HUES6 (cell line): Measurements from ENCODE around the gene BRINP1.
A peak's percentile ranks its signal among the peaks of the same experiment; 100 is the strongest.

Source experiments
- H3K27ac ChIP-seq: 2 replicates; pipeline ENCODE4 v1.7.0; 2013; ENCODE audit warnings: low read depth, mild to moderate bottlenecking, low read length, inconsistent platforms
- H3K27me3 ChIP-seq: 2 replicates; pipeline ENCODE4 v1.6.1; 2013; ENCODE audit warnings: low read length; ENCODE audit not compliant: control insufficient read depth, insufficient read depth
- H3K36me3 ChIP-seq: 2 replicates; pipeline ENCODE4 v1.6.1; 2013; ENCODE audit warnings: low read length; ENCODE audit not compliant: control insufficient read depth, insufficient read depth
- H3K4me1 ChIP-seq: 2 replicates; pipeline ENCODE4 v1.6.1; 2013; ENCODE audit warnings: low read length; ENCODE audit not compliant: control insufficient read depth, insufficient read depth
- H3K4me3 ChIP-seq: 2 replicates; pipeline ENCODE4 v1.5.1; 2013; ENCODE audit warnings: low read depth, low read length
- H3K9ac ChIP-seq: one replicate; pipeline ENCODE4 v1.6.1; 2013; ENCODE audit warnings: mild to moderate bottlenecking, low read length
- H3K9me3 ChIP-seq: 2 replicates; pipeline ENCODE4 v1.6.1; 2013; ENCODE audit warnings: low read depth, low read length; ENCODE audit not compliant: control insufficient read depth, insufficient read depth

The BRINP1 gene, protein sequence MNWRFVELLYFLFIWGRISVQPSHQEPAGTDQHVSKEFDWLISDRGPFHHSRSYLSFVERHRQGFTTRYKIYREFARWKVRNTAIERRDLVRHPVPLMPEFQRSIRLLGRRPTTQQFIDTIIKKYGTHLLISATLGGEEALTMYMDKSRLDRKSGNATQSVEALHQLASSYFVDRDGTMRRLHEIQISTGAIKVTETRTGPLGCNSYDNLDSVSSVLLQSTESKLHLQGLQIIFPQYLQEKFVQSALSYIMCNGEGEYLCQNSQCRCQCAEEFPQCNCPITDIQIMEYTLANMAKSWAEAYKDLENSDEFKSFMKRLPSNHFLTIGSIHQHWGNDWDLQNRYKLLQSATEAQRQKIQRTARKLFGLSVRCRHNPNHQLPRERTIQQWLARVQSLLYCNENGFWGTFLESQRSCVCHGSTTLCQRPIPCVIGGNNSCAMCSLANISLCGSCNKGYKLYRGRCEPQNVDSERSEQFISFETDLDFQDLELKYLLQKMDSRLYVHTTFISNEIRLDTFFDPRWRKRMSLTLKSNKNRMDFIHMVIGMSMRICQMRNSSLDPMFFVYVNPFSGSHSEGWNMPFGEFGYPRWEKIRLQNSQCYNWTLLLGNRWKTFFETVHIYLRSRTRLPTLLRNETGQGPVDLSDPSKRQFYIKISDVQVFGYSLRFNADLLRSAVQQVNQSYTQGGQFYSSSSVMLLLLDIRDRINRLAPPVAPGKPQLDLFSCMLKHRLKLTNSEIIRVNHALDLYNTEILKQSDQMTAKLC

DNA sequence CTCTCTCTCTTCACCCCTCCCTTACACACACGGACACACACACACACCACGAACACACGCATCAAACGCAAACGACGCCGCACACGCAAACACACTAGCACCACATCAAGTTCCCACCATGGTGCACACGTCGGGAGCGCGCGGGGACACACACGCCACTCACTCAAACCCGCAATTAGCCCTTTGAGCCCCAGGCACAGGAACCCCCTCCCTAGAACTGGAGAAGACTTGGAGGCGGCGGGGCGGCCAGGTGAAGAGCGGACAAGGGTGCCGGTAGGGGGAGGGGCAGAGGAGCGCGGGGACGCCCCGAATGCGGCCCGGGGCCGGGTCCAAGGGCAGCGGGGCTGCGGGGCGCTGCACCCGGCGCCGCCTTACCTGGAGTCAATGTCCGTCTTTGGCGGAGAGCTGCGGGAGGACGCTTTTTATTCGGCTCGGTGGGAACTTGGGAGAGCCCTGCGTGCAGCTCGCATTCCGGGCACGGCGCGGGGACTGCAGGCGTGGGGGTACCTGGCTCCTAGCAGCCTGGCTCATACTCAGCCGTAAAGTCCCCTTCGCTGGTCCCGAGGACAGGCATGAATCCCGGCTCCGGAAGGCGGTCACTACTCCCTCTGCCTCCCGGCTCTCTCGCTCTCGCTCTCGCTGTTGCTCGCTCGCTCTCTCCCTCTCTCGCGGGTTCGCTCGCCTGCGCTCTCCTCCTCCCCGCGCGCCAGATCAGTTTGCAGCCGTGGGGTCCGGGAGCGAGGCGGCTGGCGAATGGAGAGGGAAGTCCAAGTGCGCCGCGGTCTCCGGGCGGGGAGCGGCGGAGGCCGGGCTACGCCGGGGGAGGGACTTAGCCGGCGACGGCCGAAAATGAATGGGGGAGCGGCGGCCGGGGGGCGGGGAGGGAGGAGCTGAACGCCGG is at the start of gene BRINP1:
Gene BRINP1 (minus strand): TSS at position 755 of the 901 bp plus-strand sequence. CDS start 56,080 bp downstream, outside the sequence.
- peaks cover 51% of the 10 kb centered on the region for H3K27me3 ChIP-seq
- peaks cover 39% of the 10 kb centered on the region for H3K4me1 ChIP-seq
- no peaks in the 10 kb centered on the region for H3K36me3 ChIP-seq
- H3K9ac ChIP-seq = peak within 1 kb of the TSS; percentile 55
- peak within 1 kb of the TSS; percentile 91 for H3K4me3 ChIP-seq
- no peak within 1 kb of the TSS for H3K27ac ChIP-seq
- H3K9me3 ChIP-seq = no peaks in the 10 kb centered on the region

DNA sequence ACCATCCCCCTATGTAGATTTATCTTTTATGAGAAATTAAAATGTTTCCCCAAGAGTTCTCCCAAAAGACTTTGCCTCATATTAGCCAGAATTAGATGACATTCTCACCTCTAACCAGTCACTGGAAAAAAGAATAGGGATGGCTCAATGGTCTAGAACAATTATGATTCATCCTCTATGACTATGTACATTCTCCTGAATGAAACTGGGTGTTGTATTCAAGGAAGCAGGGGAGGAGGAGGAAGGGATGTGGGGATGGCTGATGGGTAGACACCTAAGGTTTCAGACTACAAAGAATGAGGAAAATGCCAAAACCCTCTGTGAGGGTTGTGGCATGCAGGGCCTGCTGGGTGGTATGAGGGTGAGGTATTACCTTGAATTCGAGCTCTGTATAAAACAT is 49.5 kb upstream of the BRINP1 start:
- Histone ChIP-seq H3K27ac (no peak overlapping the region), H3K36me3 (no peaks in the 10 kb centered on the region), H3K27me3 (no peaks in the 10 kb centered on the region), H3K4me3 (no peak overlapping the region), H3K9ac (no peak overlapping the region), H3K4me1 (no peaks in the 10 kb centered on the region), H3K9me3 (no peaks in the 10 kb centered on the region)

DNA sequence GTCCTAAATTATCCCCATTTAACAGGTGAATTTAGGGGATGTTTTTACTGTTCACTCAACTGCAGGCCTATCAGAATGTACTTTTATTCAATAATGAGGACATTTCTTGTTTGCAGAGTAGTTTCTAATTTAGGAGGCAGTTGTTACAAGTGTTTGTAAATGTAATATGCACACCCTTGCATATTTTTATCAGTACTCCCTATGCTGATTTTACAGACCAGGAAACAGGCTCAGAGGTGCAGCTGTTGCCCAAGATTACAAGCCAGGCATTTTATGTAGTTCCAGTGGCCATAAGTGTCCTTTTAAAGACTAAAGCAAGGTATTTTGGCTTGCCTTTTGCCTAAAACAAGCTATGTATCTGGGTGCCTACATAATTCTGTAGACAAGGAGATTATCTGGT is 47.6 kb upstream of the BRINP1 start:
- Histone ChIP-seq H3K9me3 (no peaks in the 10 kb centered on the region), H3K27me3 (no peaks in the 10 kb centered on the region), H3K4me1 (no peaks in the 10 kb centered on the region), H3K4me3 (no peak overlapping the region), H3K27ac (no peak overlapping the region), H3K9ac (no peak overlapping the region), H3K36me3 (no peaks in the 10 kb centered on the region)

DNA sequence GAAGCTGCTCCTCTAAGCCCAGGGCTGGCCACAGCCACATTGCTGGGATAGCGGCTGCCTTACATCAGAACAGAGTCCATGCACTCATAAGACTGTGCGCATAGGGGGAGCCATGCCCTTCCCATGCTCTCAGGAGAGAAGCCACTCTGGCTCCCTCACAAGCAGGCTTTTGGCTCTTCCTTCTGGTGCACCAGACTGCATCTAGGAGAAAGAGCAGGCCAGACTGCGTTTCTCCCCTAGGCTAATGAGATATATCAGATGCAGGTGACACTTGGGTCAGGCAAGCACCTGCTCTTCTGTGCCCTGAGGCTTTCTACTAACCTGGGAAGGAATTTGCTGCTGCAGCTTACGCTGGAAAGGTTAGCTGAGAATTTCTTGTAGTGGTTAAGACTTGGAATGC is 43.2 kb upstream of the BRINP1 start:
- Histone ChIP-seq H3K4me3 (no peak overlapping the region), H3K27me3 (no peaks in the 10 kb centered on the region), H3K36me3 (no peaks in the 10 kb centered on the region), H3K9ac (no peak overlapping the region), H3K27ac (no peak overlapping the region), H3K9me3 (no peaks in the 10 kb centered on the region), H3K4me1 (no peaks in the 10 kb centered on the region)

DNA sequence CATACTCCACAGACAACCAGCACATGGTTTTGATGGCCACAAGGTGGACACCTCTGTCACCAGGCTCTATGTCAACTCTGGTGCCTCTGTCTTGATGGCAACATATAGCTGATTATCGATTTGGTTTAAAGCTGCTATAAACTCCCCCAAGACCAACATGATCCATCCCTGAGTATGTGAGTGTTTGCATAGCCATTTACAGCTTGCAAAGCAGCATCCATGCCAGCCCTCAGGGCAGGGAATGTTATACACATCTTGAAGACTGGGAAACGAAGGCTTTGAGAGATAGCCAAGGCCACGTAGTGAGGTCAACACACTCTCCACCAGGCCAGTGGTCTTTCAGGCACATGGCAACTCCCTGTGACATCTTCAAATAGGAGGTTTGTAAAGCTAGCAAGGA is 40.3 kb upstream of the BRINP1 start:
- H3K9me3 ChIP-seq = no peaks in the 10 kb centered on the region
- no peak overlapping the region for H3K9ac ChIP-seq
- H3K27ac ChIP-seq = no peak overlapping the region
- H3K4me3 ChIP-seq = no peak overlapping the region
- H3K36me3 ChIP-seq = no peaks in the 10 kb centered on the region
- H3K27me3 ChIP-seq = no peaks in the 10 kb centered on the region
- H3K4me1 ChIP-seq = no peaks in the 10 kb centered on the region

DNA sequence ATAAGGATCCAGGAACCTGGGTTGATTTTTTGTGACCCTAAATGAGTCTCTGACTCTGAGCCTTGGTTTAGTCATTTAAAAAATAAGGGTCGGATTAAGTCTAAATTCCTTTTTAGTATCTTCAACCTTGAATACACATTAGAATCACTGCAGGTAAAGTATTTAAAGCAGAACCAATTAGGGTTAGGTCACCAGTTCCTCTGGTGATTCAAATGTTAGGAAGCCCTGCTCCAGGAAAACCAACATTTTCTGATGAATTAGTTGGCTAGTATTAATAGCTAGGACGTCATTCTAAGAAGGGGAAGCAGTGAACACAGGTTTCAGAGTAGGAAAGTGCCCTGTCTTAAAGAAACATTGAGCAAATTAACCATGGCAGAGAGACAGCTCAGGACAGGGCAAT is 31.4 kb upstream of the BRINP1 start:
- H3K4me1 ChIP-seq = no peaks in the 10 kb centered on the region
- H3K4me3 ChIP-seq = no peak overlapping the region
- H3K27me3 ChIP-seq = no peaks in the 10 kb centered on the region
- H3K9me3 ChIP-seq = no peaks in the 10 kb centered on the region
- H3K9ac ChIP-seq = no peak overlapping the region
- no peaks in the 10 kb centered on the region for H3K36me3 ChIP-seq
- no peak overlapping the region for H3K27ac ChIP-seq

DNA sequence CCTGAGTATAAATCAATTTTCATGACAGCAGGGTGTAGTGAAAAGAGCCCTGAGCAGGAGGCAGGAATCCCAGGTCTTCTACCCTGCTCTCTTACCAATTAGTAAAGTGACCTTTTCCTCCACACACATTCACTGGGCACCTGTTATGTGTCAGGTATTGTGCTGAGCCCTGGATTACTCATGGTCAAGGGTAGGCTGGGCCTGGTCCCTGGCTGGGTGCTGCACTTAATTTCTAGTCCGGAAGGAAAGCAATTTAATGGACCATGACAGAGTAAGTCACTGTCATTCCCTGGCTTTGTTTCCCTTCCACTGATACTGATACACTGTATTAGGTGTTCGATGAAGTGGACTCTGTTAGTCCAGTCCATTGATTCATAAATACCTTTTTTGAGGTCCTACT is 29.1 kb upstream of the BRINP1 start:
- no peak overlapping the region for H3K4me3 ChIP-seq
- H3K9me3 ChIP-seq = no peaks in the 10 kb centered on the region
- no peak overlapping the region for H3K9ac ChIP-seq
- H3K27ac ChIP-seq = no peak overlapping the region
- no peaks in the 10 kb centered on the region for H3K27me3 ChIP-seq
- no peaks in the 10 kb centered on the region for H3K36me3 ChIP-seq
- peaks cover 4% of the 10 kb centered on the region; the same call in 1 of the 2 replicates for H3K4me1 ChIP-seq

DNA sequence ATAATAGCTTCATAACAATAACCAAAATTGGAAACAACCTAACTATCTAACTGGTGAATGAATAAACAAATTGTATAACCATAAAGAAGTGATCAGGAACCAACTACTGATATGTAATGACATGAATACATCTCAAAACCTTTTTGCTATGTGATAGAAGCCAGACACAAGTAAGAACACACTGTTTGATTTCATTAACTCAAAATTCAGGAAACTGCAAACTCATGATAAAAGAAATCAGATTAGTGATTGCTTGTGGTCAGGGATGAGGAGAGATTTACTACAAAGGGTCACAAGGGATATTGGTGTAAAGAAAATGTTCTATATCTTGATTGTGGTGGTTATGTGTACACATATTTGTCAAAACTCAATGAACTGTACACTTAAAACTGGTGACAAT is 22.6 kb upstream of the BRINP1 start:
- peaks cover 4% of the 10 kb centered on the region; the same call in 1 of the 2 replicates for H3K4me1 ChIP-seq
- H3K9me3 ChIP-seq = no peaks in the 10 kb centered on the region
- H3K27ac ChIP-seq = no peak overlapping the region

DNA sequence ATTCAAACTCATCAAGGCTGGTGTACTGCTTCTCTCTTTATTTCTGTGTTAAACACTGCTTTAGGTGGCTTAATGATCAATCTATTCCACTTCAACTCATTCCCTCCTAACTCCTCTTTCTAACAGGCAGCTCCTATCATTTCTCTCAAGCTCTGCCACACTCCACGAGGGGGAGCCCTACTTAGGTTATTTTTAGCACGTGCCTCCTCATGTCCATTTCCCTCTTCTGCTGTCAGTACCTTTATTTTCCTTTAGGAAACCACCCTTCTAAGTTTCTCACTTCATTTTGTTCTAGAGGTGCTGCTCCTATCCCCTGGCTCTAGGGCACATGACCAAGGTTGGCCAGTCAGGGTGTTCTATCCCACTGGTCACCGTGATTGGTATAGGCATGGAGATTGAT is 6.7 kb upstream of the BRINP1 start:
- no peak overlapping the region for H3K27ac ChIP-seq
- peaks cover 7% of the 10 kb centered on the region; the same call in 1 of the 2 replicates for H3K4me1 ChIP-seq
- peaks cover 12% of the 10 kb centered on the region for H3K27me3 ChIP-seq
- H3K36me3 ChIP-seq = no peaks in the 10 kb centered on the region
- no peak overlapping the region for H3K9ac ChIP-seq
- no peaks in the 10 kb centered on the region for H3K9me3 ChIP-seq
- H3K4me3 ChIP-seq = no peak overlapping the region

More for the DNA sequence above, 22.6 kb upstream of the BRINP1 start:
- Histone ChIP-seq H3K9ac (no peak overlapping the region), H3K36me3 (no peaks in the 10 kb centered on the region), H3K4me3 (no peak overlapping the region), H3K27me3 (no peaks in the 10 kb centered on the region)

DNA sequence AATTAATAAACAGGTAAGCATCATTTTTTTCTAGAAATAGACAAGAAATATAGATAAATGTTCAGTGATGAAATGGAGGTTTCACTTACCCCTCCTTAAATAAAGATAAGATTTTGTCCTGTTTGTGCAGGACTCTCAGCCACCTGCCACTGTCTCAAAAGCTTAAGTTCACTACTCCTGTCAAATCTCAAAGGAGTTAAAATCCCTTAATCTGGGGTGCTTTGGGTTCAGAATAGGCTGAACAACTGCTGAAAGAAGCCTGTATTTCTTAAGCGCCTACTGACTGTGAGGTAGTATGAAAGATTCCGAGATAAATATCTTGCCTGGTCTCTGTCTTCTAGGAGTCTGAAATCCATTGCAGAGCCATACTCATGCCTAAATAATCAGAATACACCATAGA is 3.7 kb upstream of the BRINP1 start:
- no peak overlapping the region for H3K9ac ChIP-seq
- H3K9me3 ChIP-seq = no peaks in the 10 kb centered on the region
- H3K4me3 ChIP-seq = no peak overlapping the region

More for the DNA sequence above, 3.7 kb upstream of the BRINP1 start:
- Histone ChIP-seq H3K36me3 (no peaks in the 10 kb centered on the region), H3K4me1 (peaks cover 18% of the 10 kb centered on the region), H3K27ac (no peak overlapping the region), H3K27me3 (peaks cover 38% of the 10 kb centered on the region)
